NCI-H69 (cell line): Measurements from ENCODE around the gene MFAP5.

Source experiments
- DNase-seq: peaks from one replicate; lab custom pipeline; 2025; lab: John Stamatoyannopoulos, UW

The MFAP5 gene, protein sequence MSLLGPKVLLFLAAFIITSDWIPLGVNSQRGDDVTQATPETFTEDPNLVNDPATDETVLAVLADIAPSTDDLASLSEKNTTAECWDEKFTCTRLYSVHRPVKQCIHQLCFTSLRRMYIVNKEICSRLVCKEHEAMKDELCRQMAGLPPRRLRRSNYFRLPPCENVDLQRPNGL

GRCh38 chr12:8662593-8662992, at the start of gene MFAP5:
Gene MFAP5, minus strand, starts transcription at chr12:8662826. Its CDS starts 722 bp downstream, at chr12:8662104.
- no peak for DNase-seq

DNA sequence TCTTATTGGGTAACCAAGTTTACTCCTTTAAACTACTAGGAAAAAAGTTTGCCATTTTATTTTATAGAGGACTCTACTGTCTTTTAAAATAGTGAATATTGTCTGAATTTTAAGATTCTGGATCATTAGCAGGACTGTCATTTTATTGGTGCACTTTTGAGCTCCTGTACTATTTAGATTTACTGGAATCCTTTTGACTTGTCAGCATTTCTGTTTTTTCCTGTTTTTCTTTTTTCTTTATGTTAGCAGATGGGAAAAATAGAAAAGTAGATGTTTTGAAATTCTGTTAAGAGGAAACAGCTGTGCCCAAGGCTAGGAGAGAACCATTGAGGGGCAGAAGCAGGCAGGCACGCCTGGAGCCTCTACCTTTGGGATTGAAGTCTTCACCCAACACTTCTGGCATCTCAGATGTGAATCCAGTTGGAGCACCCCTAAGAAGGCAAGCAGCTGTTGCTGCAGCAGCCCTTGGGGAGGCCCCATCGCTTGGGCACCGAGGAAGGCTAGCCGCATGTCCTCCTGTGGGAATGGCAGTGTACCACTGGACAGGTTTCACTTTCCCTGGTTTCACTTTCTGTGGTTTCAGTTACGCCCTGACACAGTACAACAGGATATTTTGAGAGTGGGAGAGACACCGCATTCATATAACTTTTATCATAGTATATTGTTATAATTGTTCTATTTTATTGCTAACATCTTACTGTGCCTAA, 46.7 kb upstream of the MFAP5 start:
- DNase-seq = no peak

GRCh38 chr12:8702159-8702558, 39.5 kb upstream of the MFAP5 start:
- no peak for DNase-seq

GRCh38 chr12:8701046-8701660, 38.5 kb upstream of the MFAP5 start:
- no peak for DNase-seq

DNA sequence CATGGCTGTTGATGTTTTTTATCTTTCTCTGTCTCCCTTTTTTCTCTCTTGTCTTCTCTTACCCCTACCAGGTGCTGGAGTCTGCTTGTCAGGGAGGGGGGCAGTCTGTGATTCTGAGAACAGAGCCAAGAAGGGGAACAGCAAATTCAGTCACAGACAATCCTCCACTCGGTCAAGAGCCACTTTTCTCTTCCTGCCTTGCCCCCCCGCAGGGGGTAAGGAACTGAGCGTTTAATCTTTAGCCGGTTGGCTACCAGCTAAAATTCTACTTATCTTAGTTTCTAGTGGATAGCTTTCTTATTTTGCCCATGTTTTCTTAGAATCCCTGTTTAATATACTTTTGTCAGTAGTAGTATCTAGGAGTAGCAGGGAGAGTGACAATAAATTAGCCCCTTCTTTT, 37.1 kb upstream of the MFAP5 start:
- DNase-seq = no peak

GRCh38 chr12:8698879-8699278, 36.3 kb upstream of the MFAP5 start:
- no peak for DNase-seq

DNA sequence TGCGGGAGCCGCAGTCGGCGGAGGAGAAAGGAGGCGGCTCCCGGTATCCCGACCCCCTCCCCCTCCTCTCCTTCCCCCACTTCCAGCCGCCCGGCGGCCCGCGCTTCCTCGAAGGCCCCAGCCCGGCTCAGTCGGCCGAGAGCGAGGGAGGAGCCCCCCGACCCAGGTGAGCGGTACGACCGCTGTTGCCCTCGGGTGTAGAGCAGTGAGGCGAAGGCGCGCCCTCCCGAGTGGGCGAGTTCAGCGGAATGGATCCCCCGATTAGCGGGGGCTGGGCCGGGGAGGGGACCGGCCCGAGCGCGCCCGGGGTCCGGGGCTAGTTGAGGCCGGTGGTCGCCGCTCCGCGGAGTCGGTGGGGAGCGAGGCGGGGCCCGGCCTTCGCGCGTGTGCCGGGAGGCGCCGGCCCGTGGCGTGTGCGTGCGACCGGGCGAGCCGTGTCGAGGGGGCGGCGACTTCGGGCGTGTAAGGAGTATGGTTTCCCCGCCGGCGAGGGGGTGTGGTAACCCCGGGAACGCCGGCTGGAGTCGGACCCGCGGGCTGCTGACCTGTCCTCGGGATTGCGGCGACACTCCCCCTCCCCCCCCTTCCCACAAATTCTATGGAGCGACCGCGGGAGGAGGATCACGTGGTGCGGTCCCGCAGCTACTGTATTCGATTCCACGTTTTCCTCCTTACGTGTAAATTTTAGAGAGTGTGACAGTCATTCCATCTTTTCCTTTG, 35.7 kb upstream of the MFAP5 start:
- DNase-seq = peak; percentile 36

DNA sequence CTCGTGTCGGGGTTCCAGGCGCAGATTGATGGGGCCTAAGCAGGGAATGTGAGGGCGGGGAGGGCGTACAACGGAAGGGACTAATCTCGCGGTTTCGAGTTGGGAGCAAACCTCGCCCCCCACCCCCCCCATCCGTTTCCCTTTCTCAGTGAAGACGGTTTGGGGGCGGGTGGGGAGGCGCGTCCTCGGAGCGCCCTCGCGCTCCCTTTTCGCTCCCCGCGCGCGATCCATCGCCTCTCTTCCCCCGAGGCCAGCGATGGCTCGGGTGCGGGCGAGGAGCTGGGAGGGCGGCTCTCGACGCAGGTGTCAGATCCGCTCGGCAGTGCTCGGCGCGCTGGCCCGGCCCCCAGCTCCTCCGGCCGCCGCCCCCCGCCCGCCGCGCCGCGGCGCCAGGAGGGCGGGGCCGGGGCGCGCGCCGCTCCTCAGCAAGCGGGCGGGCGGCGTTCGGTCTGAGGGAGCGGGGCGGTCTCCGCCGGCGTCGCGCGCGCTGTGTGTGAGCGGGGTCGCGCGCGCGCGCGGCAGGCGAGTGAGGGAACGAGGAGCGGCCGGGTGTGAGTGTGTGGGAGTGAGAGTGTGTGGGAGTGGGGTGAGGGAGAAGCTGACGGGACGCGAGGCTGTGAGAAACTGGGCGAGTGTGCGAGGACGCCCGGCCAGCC, 35.0 kb upstream of the MFAP5 start, which contains the start of gene RIMKLB:
TSS of gene RIMKLB (plus strand) at position 516 of the 656 bp plus-strand sequence. CDS start 15,876 bp downstream, outside the sequence.
- DNase-seq = peak; percentile 84

DNA sequence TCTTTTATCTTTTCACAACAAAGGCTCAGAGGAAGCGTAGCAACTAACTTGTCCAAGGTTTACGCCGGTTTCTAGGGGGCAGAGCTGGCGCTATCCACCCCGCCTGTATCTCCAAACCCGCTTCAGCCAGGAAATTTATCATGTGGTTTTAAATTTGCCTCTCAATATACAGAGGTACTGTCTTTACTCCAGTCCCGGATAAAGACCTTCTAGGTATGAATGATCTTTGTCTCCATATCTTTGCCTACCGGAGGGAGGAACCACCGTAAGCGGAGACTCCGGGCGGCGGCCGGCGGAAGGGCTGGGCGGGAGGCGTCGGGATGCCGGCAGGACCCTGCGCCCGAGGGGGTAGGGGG, 34.5 kb upstream of the MFAP5 start:
- peak; percentile 32 for DNase-seq

DNA sequence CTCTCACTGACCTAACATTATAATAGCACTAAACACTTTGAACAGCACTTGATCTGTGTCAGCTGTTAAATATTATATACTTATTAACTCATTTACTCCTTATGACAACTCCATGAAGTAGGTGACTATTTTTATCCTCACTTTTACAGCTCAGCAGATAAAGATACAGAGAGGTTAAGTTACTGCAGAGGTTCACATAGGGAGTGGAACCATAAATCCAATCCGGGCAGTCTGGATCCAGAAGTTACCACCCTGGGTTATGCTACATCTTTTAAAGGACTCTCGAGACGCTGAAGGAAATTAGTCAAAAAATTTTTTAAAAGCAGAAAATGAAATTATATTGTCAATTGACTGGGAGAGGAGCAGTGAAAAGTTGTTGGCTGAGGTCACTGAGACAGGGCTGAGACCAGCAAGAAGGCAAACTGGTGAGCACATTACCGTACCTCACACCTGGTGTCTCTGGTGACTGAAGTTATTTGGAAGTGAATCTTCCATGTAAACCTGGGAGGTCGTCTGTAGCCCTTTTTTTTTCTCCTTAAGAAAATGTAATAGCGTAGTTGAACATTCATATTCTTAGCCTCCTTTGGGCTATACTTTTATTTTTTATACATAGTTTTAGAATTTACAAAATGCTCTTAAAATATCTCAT, 33.9 kb upstream of the MFAP5 start:
- DNase-seq = no peak

DNA sequence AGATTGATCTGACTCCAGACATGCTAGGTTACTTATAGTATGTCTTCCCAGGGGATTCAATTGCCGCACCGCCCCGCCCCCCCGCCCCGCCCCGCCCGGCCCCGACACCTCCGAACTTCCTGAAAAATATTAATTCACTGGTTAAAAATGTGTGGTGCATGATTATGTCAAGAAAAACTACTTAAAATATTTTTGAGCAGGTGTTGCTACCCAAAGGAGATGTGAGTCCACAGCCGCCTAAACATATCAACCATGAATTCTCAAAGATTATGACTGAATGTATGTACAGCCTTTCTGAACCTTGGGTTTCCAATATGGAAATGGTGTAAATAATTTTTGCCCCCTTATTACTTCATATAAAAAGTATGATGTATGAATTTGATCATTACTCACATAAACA, 32.5 kb upstream of the MFAP5 start:
- DNase-seq = no peak

DNA sequence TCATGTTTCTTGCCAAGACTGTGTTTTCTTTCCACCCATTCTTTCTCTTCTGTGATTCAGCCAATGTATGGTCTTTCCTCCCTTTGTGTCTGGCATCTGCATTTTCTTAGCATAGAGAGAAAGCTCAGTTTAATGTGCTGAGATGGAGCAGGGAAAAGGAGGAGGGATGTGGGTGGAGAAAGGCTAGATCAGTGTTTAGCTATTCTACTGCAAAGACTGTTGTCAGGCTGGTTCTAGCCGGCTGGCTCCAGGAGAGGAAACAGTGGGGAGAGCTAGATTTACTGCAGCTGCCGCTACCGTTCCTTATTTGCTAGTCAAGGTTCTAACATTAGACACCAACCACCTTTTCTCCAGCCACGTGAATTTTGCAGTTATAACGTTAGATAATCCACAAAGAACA, 29.9 kb upstream of the MFAP5 start:
- DNase-seq = peak; percentile 15

GRCh38 chr12:8689681-8690080, 27.1 kb upstream of the MFAP5 start:
- DNase-seq = no peak

- peak; percentile 31 for DNase-seq
These were observed 25.4 kb upstream of the MFAP5 start for GRCh38 chr12:8687846-8688601.

GRCh38 chr12:8685051-8685450, 22.4 kb upstream of the MFAP5 start:
- no peak for DNase-seq

GRCh38 chr12:8681129-8681884, 18.7 kb upstream of the MFAP5 start:
- DNase-seq = no peak

DNA sequence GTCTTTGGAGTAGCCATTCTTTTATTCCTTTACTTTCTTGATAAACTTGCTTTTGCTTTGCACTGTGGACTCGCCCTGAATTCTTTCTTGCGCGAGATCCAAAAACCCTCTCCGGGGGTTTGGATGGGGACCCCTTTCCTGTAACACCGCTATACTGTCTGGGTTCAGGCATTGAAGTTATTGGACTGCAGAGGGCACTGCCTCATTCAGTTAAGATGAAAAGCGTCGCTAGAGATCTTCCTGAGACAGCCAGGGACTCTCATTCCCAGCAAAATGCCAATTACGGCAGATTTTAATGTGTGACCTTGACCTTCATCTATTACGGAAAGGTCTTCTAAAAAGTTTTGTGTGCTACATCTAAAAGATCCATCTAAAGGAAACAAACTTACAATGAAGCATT, 17.9 kb upstream of the MFAP5 start:
- no peak for DNase-seq

DNA sequence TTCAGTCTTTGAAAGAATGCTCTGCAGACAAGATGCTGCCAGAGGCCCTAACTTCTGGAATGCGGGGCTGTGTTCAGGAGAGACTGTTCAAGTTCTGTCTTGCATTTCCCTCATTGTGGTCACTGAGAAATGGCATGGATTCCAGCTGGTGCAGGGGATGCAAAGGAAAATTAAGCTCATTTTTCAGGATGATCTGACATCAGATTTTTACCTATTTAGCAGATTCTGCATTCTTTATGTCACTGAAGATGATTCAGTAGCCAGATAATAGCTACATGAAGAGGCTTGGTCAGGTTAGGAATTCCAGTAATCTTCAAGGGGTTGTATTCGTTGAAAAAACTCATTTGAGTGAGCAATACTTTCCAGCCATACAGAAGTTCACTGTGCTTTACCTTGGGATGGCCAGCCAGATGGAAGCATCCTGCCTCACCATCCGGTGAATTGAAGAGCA, 16.1 kb upstream of the MFAP5 start:
- no peak for DNase-seq

DNA sequence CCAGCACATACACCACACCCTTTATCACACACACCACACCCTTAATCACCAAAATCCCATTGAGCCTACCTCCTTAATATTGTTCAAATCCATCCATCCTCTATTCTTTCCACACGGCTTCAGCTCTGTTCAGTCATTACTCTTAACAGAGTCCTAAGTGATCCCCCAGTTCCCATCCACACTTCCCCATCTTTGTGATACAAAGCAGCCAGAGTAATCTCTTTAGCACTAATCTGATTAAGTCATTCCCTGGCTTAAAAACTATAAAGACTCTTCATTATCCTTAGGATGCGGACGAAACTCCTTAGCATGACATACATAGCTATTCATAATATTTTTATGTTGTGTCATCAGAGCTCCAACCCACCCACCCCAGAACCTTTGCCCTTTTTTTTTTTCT, 14.7 kb upstream of the MFAP5 start:
- DNase-seq = no peak

- no peak for DNase-seq
These were observed 14.0 kb upstream of the MFAP5 start for GRCh38 chr12:8676651-8677050.
